ENCODE measurements around the gene PTPN9. TPM values are rescaled to one million over a fixed set of nuclear protein-coding genes. Genes with fewer than 3 reads are reported as not detected.
"Not testable (repeated sequence)": the region's sequence is repeated elsewhere in the genome, so short reads cannot be mapped to it uniquely, and the experiment has no call there.

PTPN9 gene
- total RNA-seq, 1 donor from 2014 or later = 29.3 TPM

- peak; percentile 47 for DNase-seq
Measured at GRCh38 chr15:75452865-75453702, 126.0 kb downstream of the PTPN9 start.

DNA sequence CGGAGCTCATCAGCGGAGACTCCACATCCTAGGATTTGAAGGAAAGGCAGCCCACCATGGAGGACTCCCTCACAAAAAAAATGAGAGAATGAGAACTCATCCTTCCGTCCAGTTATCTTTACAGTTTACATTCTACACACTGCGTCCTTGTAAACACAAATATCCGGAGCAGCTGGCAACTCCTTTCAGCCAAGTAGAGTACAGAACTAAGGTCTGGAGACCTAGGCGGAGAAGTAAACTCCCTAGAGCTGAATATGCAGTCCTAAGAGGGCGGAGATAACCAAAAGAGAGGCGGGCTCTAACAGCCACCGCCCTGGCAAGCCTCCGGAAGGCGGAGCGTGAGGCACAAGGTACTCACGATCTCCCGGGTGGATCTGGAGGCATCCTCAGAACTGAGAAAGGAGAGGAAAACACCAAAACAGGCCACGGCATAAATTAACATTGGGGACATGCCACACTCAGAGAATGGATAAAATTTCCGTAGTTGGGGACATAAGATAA, 126.7 kb downstream of the PTPN9 start:
- peak; percentile 62 for DNase-seq

DNA sequence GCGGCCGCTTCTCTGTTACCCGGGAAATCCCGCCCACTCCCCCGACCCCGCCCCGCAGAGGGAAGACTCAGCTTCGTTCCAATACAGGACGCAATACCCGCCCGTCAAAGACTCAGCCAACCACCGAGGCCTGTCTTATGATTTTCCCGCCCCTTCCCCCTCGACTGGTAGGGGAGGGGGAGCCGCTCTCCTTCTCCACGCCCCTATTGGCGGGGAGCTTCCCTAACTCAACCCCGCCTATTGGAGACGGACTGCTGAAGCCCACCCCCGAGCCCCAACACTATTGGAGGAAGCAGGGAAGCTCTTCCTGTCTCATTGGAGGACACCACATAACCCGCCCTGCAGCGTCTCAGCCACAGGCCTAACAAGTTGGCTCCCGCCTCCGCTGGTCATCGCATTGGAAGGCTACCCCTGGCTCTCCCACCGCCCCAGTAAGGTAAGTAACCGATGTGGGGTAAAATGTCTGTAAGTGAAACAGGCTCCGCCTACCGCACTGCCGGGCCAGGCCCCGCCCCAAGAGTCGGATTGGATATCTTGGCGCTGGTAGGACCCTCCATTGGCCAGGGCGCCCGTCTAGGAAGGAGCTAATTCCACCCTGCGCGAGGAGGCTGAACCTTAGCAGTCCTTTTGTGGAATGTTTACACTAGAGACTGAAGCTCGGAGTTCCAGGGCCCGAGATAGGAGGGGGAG, 127.3 kb downstream of the PTPN9 start, which contains the start of gene SIN3A:
SIN3A (minus strand) TSS at position 17 of the 690 bp plus-strand sequence. CDS start 21,315 bp downstream, outside the sequence.
- peak; percentile 100 for DNase-seq

GRCh38 chr15:75451202-75451673, 127.9 kb downstream of the PTPN9 start:
- no peak for DNase-seq

DNA sequence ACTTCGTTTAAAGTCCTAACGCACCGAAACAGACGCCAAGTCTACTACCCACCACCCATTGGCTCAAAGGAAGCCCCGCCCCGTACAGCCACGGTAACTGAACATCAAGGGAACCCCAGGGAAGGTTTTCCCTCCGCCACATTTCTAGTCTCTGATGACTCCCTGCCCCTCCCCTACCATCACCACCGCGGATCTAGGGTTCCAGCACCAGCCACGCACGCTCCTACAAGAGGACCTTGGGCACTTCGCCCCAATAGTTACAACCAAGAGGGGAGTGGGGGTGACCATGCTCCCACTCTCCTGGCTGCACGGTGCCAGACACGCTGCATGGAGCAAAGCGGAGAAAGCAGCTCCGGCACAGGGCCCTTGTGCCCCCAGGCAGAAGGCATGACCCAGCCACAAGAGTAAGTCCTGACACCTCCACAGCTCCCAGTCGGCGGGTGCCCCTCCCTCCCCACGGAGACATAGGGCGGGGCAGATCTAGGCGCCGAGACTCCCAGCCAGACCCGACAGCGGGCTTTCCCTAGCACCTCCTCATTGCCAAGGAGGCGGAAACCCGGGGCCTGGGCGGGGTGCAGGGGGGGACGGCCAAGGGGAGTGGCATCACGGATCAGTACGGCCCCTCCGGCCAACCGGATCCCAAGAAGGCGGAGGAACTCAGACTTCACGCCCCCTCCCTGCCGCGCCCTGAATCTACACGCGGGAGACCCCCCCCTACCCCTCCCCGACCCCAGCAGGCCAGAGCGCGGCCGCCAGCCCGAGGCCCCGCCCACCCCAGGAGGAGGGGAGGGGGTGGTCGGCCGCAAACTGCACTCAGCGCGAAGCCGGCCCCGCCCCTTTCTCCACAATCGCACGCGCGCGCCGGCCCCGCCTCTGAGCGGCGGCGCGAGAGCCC, 128.6 kb downstream of the PTPN9 start:
- DNase-seq = peak; percentile 89

- no peak for DNase-seq
Measured at GRCh38 chr15:75449585-75450306, 129.4 kb downstream of the PTPN9 start.

DNA sequence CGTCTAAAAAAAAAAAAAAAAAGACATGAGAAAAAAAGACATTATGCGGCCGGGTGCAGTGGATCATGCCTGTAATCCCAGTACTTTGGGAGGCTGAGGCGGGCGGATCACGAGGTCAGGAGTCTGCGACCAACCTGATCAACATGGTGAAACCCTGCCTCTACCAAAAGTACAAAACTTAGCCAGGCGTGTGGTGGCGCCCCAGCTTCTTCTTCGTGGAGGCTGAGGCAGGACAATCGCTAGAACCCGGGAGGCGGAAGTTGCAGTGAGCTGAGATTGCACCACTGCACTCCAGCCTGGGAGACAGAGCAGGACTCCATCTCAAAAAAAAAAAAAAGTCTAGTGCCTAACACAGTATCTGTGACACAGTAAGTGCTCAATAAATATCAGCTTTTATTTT, 130.9 kb downstream of the PTPN9 start:
- DNase-seq = not testable (repeated sequence)

- no peak for DNase-seq
Measured at GRCh38 chr15:75446151-75446550, 133.0 kb downstream of the PTPN9 start.

- not testable (repeated sequence) for DNase-seq
Measured at GRCh38 chr15:75445324-75445723, 133.8 kb downstream of the PTPN9 start.

GRCh38 chr15:75443972-75444453, 135.1 kb downstream of the PTPN9 start:
- DNase-seq = not testable (repeated sequence)

- DNase-seq = no peak
Measured at GRCh38 chr15:75437721-75438120, 141.4 kb downstream of the PTPN9 start.

- DNase-seq = no peak
Measured at GRCh38 chr15:75436881-75437280, 142.2 kb downstream of the PTPN9 start.

DNA sequence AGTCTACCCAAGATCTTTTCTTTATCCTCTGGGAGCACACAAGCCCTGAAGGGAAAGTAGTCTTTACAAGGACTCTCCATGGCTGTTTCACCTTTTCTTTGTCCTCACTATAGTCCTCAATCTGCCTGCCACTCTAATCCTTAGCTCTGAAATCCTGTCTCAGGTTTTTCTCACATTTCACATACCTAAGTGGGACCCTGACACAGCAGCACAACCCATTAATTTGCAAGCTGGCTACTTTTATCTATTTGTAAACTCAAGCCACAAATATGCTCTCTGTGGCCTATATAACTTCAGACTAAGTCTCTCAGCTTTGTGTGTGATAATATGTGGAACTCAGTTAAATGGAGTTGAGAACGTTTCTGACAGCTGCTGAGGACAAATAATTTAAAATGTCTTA, 147.4 kb downstream of the PTPN9 start:
- no peak for DNase-seq

- no peak for DNase-seq
Measured at GRCh38 chr15:75431270-75431669, 147.8 kb downstream of the PTPN9 start.

DNA sequence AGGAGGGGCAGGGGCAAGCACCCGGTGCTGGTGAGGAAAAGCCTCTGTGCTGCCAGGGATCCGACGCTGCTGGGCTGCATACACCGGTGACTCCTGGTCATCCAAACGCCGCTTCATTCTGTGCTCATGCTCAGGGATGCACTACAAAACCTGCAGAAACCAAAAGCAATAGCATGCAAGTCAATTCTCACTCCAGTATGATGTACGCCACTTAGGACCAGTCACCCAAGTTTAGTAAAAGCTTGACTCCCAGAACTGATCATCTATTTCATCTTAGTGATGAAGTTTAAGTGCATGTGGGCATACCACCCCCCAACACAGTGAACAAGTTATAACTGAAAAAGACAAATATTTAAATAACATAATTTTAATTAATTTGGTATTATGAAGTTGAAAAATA, 148.9 kb downstream of the PTPN9 start:
- no peak for DNase-seq

GRCh38 chr15:75428152-75428551, 151.0 kb downstream of the PTPN9 start:
- DNase-seq = no peak

- no peak for DNase-seq
Measured at GRCh38 chr15:75425966-75426500, 153.1 kb downstream of the PTPN9 start.

- no peak for DNase-seq
Measured at GRCh38 chr15:75422554-75422953, 156.6 kb downstream of the PTPN9 start.

- no peak for DNase-seq
Measured at GRCh38 chr15:75420698-75421097, 158.4 kb downstream of the PTPN9 start.

DNA sequence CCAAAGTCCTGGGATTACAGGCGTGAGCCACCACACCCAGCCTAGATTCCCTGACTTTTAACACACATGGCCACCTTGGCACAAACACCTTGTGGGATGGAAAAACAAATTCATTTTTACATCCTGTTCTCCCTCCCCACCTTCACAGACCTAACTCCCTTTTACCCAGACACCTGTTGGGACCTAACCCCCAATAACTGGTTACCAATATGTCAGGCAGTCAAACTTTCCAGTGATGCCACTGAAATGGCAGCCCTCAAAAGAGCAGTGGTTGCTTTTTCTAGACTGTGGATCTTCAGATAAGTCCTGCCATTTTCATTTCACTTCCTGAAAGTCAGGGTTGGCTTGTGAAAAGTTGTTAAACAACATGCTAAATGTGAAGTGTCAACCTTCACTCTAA, 162.5 kb downstream of the PTPN9 start:
- no peak for DNase-seq

Measured in occipital lobe (tissue), 2 donors.